HG03354 (cell line): Measurements from ENCODE around the gene SEPTIN2.
"Not testable (repeated sequence)": the region's sequence is repeated elsewhere in the genome, so short reads cannot be mapped to it uniquely, and the experiment has no call there.

ENCODE experiments used
- ATAC-seq: cut with Tn5 transposase; IDR thresholded peaks from one replicate; pipeline ENCODE4 v1.9.1; 2021; ENCODE audit warnings: mild to moderate bottlenecking; ENCODE audit not compliant: unreplicated experiment, poor library complexity, severe bottlenecking

Gene SEPTIN2

GRCh38 chr2:241285596-241285995, 30.1 kb upstream of the SEPTIN2 start:
- no peak for ATAC-seq

GRCh38 chr2:241286348-241287090, 29.2 kb upstream of the SEPTIN2 start:
- no peak for ATAC-seq

- no peak for ATAC-seq
Measured at GRCh38 chr2:241288324-241288888, 27.3 kb upstream of the SEPTIN2 start.

- ATAC-seq, result no peak
Measured at GRCh38 chr2:241289053-241289452, 26.7 kb upstream of the SEPTIN2 start.

- no peak for ATAC-seq
Measured at GRCh38 chr2:241289597-241289996, 26.1 kb upstream of the SEPTIN2 start.

- no peak for ATAC-seq
Measured at GRCh38 chr2:241291153-241291552, 24.6 kb upstream of the SEPTIN2 start.

- ATAC-seq, result no peak
Measured at GRCh38 chr2:241291977-241292376, 23.7 kb upstream of the SEPTIN2 start.

- not testable (repeated sequence) for ATAC-seq
Measured at GRCh38 chr2:241293378-241293797, 22.3 kb upstream of the SEPTIN2 start.

GRCh38 chr2:241295326-241296095, 20.2 kb upstream of the SEPTIN2 start:
- no peak for ATAC-seq

GRCh38 chr2:241296767-241297166, 19.0 kb upstream of the SEPTIN2 start:
- ATAC-seq, result no peak

- no peak for ATAC-seq
Measured at GRCh38 chr2:241298673-241299072, 17.1 kb upstream of the SEPTIN2 start.

GRCh38 chr2:241300000-241300399, 15.7 kb upstream of the SEPTIN2 start:
- ATAC-seq, result no peak

- ATAC-seq, result no peak
Measured at GRCh38 chr2:241302083-241302482, 13.6 kb upstream of the SEPTIN2 start.

- ATAC-seq, result no peak
Measured at GRCh38 chr2:241302759-241303651, 12.7 kb upstream of the SEPTIN2 start.

- ATAC-seq, result no peak
Measured at GRCh38 chr2:241304039-241304670, 11.6 kb upstream of the SEPTIN2 start.

GRCh38 chr2:241307055-241307454, 8.7 kb upstream of the SEPTIN2 start:
- no peak for ATAC-seq

- no peak for ATAC-seq
Measured at GRCh38 chr2:241308267-241308666, 7.5 kb upstream of the SEPTIN2 start.

GRCh38 chr2:241308832-241309500, 6.8 kb upstream of the SEPTIN2 start:
- no peak for ATAC-seq

GRCh38 chr2:241309684-241310117, 6.0 kb upstream of the SEPTIN2 start:
- ATAC-seq, result peak; percentile 48
